ENCODE measurements around the gene GARS1.

GARS1 gene

DNA sequence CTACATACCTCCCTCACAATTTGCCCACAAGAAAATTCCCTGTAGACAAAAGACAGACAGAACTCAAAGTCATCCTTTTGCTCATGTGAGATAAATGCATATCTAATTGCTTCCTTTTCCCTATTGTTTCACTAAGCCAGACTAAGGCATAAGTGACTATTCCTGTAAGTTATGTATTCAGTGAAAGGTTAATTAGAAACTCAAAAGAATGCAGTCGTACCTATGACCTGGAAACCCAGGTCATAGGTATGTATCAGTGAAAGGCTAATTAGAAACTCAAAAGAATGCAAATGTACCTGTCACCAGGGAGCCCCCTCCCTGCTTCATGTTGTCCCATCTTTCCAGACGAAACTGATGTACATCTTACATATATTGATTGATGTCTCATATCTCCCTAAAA, 10.3 kb upstream of the GARS1 start:
- no peaks in the 10 kb centered on the region for H3K9me3 ChIP-seq (ENCODE audit: control insufficient read depth, insufficient read depth, low read depth, low read length)
- no peak overlapping the region for H3K4me3 ChIP-seq (ENCODE audit: low read depth, low read length)
- TF ChIP-seq, protein P1, sequence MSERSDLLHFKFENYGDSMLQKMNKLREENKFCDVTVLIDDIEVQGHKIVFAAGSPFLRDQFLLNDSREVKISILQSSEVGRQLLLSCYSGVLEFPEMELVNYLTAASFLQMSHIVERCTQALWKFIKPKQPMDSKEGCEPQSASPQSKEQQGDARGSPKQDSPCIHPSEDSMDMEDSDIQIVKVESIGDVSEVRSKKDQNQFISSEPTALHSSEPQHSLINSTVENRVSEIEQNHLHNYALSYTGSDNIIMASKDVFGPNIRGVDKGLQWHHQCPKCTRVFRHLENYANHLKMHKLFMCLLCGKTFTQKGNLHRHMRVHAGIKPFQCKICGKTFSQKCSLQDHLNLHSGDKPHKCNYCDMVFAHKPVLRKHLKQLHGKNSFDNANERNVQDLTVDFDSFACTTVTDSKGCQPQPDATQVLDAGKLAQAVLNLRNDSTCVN (tag by site-specific recombination; optimal IDR thresholded peaks at IDR 0.05) = no peak
- TF ChIP-seq ZNF513 (tag by site-specific recombination; IDR thresholded peaks at IDR 0.05) (no peak), BCL11A (tag by site-specific recombination; IDR thresholded peaks at IDR 0.05; ENCODE audit: low read depth) (no peak), ZNF16 (tag by site-specific recombination; IDR thresholded peaks at IDR 0.05; ENCODE audit: low read depth) (no peak), ZSCAN16 (tag by site-specific recombination; IDR thresholded peaks at IDR 0.05) (no peak)
- no peak overlapping the region for H3K27ac ChIP-seq (ENCODE audit: extremely low read depth, low read depth, low read length)
- CTCF ChIA-PET = interaction anchor here (1.1 to 1.2 kb wide), 2 partner anchors 20 to 511 kb away, joined by 3 to 4 read pairs; no protein-coding TSS in a partner anchor
- no peaks in the 10 kb centered on the region for H3K4me1 ChIP-seq (ENCODE audit: control insufficient read depth, insufficient read depth, low read length)
- POLR2A ChIA-PET = no interaction called here
- peaks cover 0 to 29% of the 10 kb centered on the region in 2 experiments; a peak in 1 of 3 replicates for H3K36me3 ChIP-seq (ENCODE audit: control insufficient read depth in 2 of 2, insufficient read depth in 1 of 2, low read length in 2 of 2)

GRCh38 chr7:30584965-30585364, 9.7 kb upstream of the GARS1 start:
- H3K4me3 ChIP-seq (ENCODE audit: low read depth, low read length) = no peak overlapping the region
- peaks cover 0 to 29% of the 10 kb centered on the region in 2 experiments; a peak in 1 of 3 replicates for H3K36me3 ChIP-seq (ENCODE audit: control insufficient read depth in 2 of 2, insufficient read depth in 1 of 2, low read length in 2 of 2)
- no peaks in the 10 kb centered on the region for H3K4me1 ChIP-seq (ENCODE audit: control insufficient read depth, insufficient read depth, low read length)
- H3K27ac ChIP-seq (ENCODE audit: extremely low read depth, low read depth, low read length) = no peak overlapping the region
- TF ChIP-seq ZNF174 (tag by site-specific recombination; IDR thresholded peaks at IDR 0.05) = no peak
- TF ChIP-seq ZNF521 (tag by site-specific recombination; IDR thresholded peaks at IDR 0.05) = no peak
- no peak for TF ChIP-seq ZNF843 (tag by site-specific recombination; IDR thresholded peaks at IDR 0.05)
- TF ChIP-seq ZNF311 (tag by site-specific recombination; IDR thresholded peaks at IDR 0.05; ENCODE audit: borderline replicate concordance) = no peak
- no peak for TF ChIP-seq SP3 (tag by site-specific recombination; IDR thresholded peaks at IDR 0.05)
- TF ChIP-seq, protein P2, sequence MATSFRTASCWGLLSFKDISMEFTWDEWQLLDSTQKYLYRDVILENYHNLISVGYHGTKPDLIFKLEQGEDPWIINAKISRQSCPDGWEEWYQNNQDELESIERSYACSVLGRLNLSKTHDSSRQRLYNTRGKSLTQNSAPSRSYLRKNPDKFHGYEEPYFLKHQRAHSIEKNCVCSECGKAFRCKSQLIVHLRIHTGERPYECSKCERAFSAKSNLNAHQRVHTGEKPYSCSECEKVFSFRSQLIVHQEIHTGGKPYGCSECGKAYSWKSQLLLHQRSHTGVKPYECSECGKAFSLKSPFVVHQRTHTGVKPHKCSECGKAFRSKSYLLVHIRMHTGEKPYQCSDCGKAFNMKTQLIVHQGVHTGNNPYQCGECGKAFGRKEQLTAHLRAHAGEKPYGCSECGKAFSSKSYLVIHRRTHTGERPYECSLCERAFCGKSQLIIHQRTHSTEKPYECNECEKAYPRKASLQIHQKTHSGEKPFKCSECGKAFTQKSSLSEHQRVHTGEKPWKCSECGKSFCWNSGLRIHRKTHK (tag by site-specific recombination; IDR thresholded peaks at IDR 0.05) = no peak
- no peak for TF ChIP-seq ZSCAN16 (tag by site-specific recombination; IDR thresholded peaks at IDR 0.05)
- TF ChIP-seq ZFP41 (tag by site-specific recombination; IDR thresholded peaks at IDR 0.05; ENCODE audit: borderline replicate concordance) = no peak
- TF ChIP-seq ZBTB6 (tag by site-specific recombination; IDR thresholded peaks at IDR 0.05) = no peak
- TF ChIP-seq ZNF792 (tag by site-specific recombination; IDR thresholded peaks at IDR 0.05) = no peak
- TF ChIP-seq ZBTB20 (tag by site-specific recombination; IDR thresholded peaks at IDR 0.05) = no peak
- no peak for TF ChIP-seq ZNF488 (tag by site-specific recombination; IDR thresholded peaks at IDR 0.05)
- no peak for TF ChIP-seq MZF1 (tag by site-specific recombination; IDR thresholded peaks at IDR 0.05; ENCODE audit: borderline replicate concordance)
- TF ChIP-seq, protein P3, sequence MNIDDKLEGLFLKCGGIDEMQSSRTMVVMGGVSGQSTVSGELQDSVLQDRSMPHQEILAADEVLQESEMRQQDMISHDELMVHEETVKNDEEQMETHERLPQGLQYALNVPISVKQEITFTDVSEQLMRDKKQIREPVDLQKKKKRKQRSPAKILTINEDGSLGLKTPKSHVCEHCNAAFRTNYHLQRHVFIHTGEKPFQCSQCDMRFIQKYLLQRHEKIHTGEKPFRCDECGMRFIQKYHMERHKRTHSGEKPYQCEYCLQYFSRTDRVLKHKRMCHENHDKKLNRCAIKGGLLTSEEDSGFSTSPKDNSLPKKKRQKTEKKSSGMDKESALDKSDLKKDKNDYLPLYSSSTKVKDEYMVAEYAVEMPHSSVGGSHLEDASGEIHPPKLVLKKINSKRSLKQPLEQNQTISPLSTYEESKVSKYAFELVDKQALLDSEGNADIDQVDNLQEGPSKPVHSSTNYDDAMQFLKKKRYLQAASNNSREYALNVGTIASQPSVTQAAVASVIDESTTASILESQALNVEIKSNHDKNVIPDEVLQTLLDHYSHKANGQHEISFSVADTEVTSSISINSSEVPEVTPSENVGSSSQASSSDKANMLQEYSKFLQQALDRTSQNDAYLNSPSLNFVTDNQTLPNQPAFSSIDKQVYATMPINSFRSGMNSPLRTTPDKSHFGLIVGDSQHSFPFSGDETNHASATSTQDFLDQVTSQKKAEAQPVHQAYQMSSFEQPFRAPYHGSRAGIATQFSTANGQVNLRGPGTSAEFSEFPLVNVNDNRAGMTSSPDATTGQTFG (tag by site-specific recombination; IDR thresholded peaks at IDR 0.05; ENCODE audit: borderline replicate concordance) = no peak
- ChIA-PET POLR2A (no interaction called here), CTCF (interaction anchor here (1.2 kb wide), 1 partner anchor 512 kb away, joined by 4 read pairs; no protein-coding TSS in a partner anchor)
- no peaks in the 10 kb centered on the region for H3K9me3 ChIP-seq (ENCODE audit: control insufficient read depth, insufficient read depth, low read depth, low read length)
